ENCODE data around the gene FKBP1C. TPM values are rescaled to one million over a fixed set of nuclear protein-coding genes. Genes with fewer than 3 reads are reported as not detected.

The FKBP1C gene
- total and polyA plus RNA-seq, 2 of the 8 experiments (the other 6 are each of a cell fraction or from before 2014, with no cell fraction given), result 0.74 to 1.0 TPM

- TF ChIP-seq SP1 (IDR thresholded peaks at IDR 0.05; ENCODE audit: low read depth, low read length) (no peak), MAFK (IDR thresholded peaks at IDR 0.05; ENCODE audit: low read depth, low read length) (no peak), CEBPB (IDR thresholded peaks at IDR 0.05; ENCODE audit: low read depth, low read length) (no peak), BCL11A (IDR thresholded peaks at IDR 0.05; ENCODE audit: low read depth in 2 of 2, low read length in 2 of 2) (no peak), YY1 (IDR thresholded peaks at IDR 0.05; ENCODE audit: low read depth, low read length) (no peak), POLR2A (IDR thresholded peaks at IDR 0.05; ENCODE audit: control extremely low read depth in 1 of 2, low read depth in 2 of 2, low read length in 2 of 2) (no peak)
- H3K56ac ChIP-seq (replicated peaks; ENCODE audit: insufficient read length, low read depth, low read length), result no peak overlapping the region
- H3K14ac ChIP-seq (ENCODE audit: insufficient read length), result no peak overlapping the region
- H3K4ac ChIP-seq (replicated peaks; ENCODE audit: insufficient read length, low read depth, low read length), result no peak overlapping the region
- no peak overlapping the region for H3K9ac ChIP-seq (replicated peaks in 1 of 4; ENCODE audit: extremely low read depth in 1 of 4, low read depth in 3 of 4, low read length in 3 of 4)
- H2AK5ac ChIP-seq (ENCODE audit: low read depth, low read length), result no peak overlapping the region
- H2BK15ac ChIP-seq (ENCODE audit: low read length), result no peak overlapping the region
- no peaks in the 10 kb centered on the region for H3K79me1 ChIP-seq (ENCODE audit: low read depth, low read length)
- H2BK20ac ChIP-seq (ENCODE audit: low read length), result no peak overlapping the region
- H2AFZ ChIP-seq (ENCODE audit: low read length), result no peak overlapping the region
- H3K4me1 ChIP-seq (replicated peaks in 1 of 4; ENCODE audit: control insufficient read depth in 3 of 4, insufficient read depth in 4 of 4, low read length in 3 of 4), result no peaks in the 10 kb centered on the region
- H4K20me1 ChIP-seq (replicated peaks in 1 of 2; ENCODE audit: control insufficient read depth in 1 of 2, insufficient read depth in 2 of 2, low read length in 2 of 2), result no peaks in the 10 kb centered on the region
- H3K4me2 ChIP-seq (ENCODE audit: insufficient read depth in 1 of 2, low read depth in 2 of 2, low read length in 2 of 2), result no peak overlapping the region
- ChIA-PET POLR2A (ENCODE audit: partially characterized antibody) (no interaction called here), CTCF (ENCODE audit: partially characterized antibody) (interaction anchor here (0.9 to 1.3 kb wide), 2 partner anchors 13 to 21 kb away, joined by 3 to 8 read pairs; no protein-coding TSS in a partner anchor)
- H3K4me3 ChIP-seq (ENCODE audit: extremely low read depth in 1 of 4, insufficient read depth in 2 of 4, low read depth in 3 of 4, low read length in 4 of 4), result no peak overlapping the region
- no peak overlapping the region for H3K18ac ChIP-seq (ENCODE audit: extremely low read depth, low read length)
- H2BK12ac ChIP-seq (ENCODE audit: low read depth, low read length), result no peak overlapping the region
- no peaks in the 10 kb centered on the region for H3K27me3 ChIP-seq (replicated peaks in 1 of 4; ENCODE audit: control insufficient read depth in 3 of 4, extremely low read depth in 1 of 4, insufficient read depth in 3 of 4, low read length in 3 of 4)
- H4K5ac ChIP-seq (ENCODE audit: insufficient read length, low read depth, low read length), result no peak overlapping the region
- H3K23me2 ChIP-seq (ENCODE audit: low read depth, low read length), result no peaks in the 10 kb centered on the region
- H3K79me2 ChIP-seq (ENCODE audit: control insufficient read depth in 1 of 2, insufficient read depth in 2 of 2, low read length in 2 of 2), result no peaks in the 10 kb centered on the region
- no peak overlapping the region for H3K23ac ChIP-seq (ENCODE audit: insufficient read length)
- DNase-seq (ENCODE audit: low read depth in 1 of 2, low spot score in 2 of 2) (no peak), FAIRE-seq (no peak)
- no peak overlapping the region for H3K27ac ChIP-seq (ENCODE audit: low read depth, low read length)
- no peak overlapping the region for H4K8ac ChIP-seq (ENCODE audit: extremely low read depth, insufficient read depth, low read length)
- no peak overlapping the region for H4K91ac ChIP-seq (replicated peaks; ENCODE audit: insufficient read length, low read length)
- no peaks in the 10 kb centered on the region for H3K36me3 ChIP-seq (ENCODE audit: control insufficient read depth in 2 of 4, insufficient read depth in 4 of 4, low read length in 3 of 4)
- H2BK120ac ChIP-seq (replicated peaks; ENCODE audit: low read depth, low read length), result no peak overlapping the region
- no peak overlapping the region for H2BK5ac ChIP-seq (ENCODE audit: low read depth, low read length)
- no peaks in the 10 kb centered on the region for H3K9me3 ChIP-seq (ENCODE audit: insufficient read depth in 2 of 2, low read depth in 1 of 2, low read length in 1 of 2)
Observed at GRCh38 chr6:63259153-63259552, 47.9 kb downstream of the FKBP1C start.

All from H1 (cell line).